Fibroblast of the conjunctiva (primary cell): ENCODE data around the gene USP4.
A peak's percentile ranks its signal among the peaks of the same experiment; 100 is the strongest.

Source experiments
- DNase-seq: peaks from one replicate; pipeline ENCODE4 v3.0.0-alpha.2; 2010; ENCODE audit warnings: low read depth

USP4 gene

DNA sequence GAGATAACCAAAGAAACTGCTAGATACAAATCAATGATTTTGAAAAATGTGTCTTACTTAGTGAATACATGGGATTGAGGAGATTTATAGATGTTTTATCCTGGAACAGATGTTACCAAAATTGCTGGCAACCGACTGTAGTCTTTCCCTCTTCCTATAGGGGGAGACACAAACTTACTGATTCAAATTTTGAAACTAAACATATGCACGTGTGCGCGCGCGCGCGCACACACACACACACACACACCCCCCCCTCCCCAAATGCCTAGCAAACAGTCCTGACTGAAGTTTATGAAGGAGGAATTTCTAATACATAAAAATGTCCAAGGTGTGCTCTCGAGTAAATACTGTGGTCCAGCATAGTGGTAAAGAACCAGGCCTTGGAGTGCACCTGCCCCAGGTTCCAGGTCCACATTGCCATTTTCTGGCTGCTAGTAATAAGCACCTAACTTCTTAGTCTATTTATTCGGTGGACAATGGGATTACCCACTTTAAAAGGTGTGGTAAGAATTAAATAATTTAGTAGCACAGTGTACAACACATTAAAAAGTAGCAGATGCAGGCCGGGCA is 44.3 kb downstream of the USP4 start:
- no peak for DNase-seq

GRCh38 chr3:49294343-49294742 is 45.5 kb downstream of the USP4 start:
- DNase-seq: no peak

- DNase-seq: no peak
Observed at GRCh38 chr3:49283997-49284396, 55.9 kb downstream of the USP4 start.

DNA sequence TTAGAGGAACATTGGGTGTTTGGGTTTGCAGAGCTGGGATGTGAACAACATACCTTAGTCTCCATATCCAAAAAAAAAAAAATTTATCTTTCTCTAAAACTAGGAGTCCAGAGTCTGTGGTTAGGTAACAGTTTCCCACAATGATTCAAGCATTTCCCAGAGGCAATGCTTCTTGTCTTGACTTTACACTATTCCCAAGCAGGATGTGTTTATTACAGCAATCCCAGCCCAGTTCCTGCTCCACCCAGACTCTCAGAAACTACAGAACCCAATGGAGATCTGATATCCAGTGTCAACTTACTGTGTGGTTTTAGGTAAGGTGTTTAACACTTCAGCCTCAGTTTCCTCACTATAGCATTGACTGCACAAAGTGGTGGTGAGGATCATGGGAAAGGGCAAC is 60.5 kb downstream of the USP4 start:
- no peak for DNase-seq

- no peak for DNase-seq
Observed at GRCh38 chr3:49278548-49278947, 61.3 kb downstream of the USP4 start.

DNA sequence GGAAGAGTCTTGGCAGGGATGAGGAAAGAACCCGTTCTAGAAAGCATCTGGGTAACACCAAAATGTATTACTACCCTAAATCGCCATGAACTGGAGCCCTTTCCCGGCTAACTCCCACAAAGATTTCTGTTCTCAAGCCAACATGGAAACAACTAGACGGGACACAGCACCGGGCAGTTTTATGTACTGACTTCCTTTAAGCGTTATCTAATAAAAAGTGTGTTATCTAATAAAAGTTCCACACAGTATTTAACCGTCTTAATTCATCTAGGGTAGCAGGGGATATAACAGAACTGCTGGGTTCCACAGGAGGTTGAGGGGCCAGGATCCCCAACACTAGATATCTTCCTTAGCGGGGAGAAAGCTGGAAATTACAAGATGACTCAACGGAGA is 62.5 kb downstream of the USP4 start:
- DNase-seq: no peak

DNA sequence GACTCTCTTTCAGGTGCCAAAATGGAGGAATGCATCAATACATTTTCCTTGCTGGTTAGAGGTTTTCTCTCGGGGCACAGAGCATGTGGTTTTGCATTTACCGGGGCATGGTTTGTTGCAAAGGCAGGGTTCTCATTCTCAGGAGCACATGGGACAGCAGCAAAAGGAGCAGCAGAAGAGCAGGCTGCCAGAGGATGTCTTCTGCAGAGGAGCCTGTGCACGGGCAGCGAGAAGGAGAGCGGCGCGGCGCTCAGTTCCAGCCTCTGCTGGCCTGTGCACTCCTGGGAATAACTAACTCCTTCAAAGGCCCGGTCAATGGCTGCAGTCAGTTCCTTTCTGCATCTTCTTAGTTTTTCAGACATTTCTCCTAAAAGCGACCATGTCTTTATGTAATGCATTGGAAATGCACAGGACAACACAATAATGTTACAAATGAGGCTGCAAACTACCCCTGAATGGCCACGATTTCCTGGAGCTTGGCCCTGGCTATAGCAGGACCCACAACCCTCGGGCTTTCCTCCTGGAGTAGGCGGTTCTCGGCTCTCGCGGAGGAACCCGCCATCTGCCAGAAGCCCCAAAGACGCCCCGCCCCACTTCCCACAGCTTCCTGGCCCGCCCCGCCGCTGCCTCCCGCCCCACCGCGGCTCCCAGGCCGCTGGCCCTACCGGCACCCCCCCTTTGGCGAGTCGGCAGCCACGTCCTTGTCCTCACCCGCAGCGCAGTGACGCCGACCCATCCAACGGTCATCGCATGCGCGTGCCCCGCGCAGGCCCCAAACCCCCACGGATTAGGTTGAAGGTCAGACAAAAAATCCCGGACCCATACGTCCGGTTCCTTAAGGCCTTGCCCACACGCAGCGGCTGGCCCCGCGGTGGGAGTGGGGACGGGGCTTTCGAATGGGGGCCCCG is 63.1 kb downstream of the USP4 start, which contains the start of gene C3orf62:
Gene C3orf62, minus strand, starts transcription at position 758 of the 908 bp plus-strand sequence. Its CDS starts 360 bp downstream, at position 398.
- peak; percentile 66 for DNase-seq

DNA sequence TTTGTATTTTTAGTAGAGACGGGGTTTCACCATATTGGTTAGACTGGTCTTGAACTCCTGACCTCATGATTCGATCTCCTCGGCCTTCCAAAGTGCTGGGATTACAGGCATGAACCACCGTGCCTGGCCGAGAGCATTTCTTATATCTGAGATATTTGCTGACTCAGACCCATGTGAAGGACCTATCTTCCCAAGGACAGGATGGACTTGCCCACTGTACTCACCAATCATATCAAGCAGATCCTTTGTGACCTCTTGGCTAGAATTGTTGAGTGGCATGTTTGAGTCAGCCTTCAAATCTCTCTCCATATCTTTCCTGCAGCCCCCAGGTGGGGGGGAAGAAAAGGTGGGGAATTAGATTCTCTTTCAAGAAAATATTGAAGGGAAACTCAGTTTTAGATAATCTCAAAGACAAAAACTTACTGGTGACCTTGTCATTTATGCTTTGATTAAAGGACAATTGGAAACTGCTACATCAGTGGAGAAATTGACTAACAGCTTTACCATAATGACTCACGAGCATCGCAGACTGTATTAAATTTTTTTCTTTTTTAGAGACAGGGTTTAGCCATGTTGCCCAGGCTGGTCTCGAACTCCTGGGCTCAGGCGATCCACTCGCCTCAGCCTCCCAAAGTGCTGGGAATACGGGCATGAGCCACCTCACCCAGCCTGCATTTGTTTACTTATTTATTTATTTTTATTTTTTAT is 65.9 kb downstream of the USP4 start:
- no peak for DNase-seq

DNA sequence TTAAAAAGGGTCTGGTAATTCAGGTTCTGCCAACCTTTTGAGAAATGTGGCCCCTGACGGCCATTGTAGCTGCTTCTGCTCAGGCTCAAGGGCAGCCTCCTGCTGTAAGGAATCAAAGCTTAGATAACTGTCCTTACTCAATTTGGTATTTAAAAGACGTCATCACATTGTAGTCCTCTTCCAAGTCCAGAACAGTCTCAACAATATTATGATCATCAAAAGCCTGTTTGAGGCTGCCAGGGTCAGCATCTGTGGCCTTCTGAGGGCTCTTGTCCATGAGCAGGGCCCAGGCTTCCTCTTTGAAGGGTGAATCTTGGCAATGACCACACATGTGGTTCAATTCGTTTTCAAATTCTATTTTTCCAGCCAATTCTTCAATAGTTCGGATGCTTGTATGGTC is 68.8 kb downstream of the USP4 start:
- no peak for DNase-seq

DNA sequence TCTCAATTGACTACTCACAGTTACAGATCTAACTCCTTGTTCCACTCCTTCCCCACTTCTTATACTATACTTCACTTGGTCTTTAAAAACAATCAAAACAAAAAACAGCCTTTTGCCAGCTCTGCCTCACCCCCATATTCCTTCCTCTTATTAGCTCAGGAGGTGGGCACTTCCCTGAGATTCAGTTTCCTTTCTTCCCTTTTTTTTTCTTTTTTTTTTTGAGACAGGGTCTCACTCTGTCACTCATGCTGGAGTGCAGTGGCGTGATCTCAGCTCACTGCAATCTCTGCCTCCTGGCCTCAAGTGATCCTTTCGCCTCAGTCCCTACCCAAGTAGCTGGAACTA is 69.7 kb downstream of the USP4 start:
- DNase-seq: no peak

GRCh38 chr3:49269443-49270155 is 70.3 kb downstream of the USP4 start:
- DNase-seq: no peak

DNA sequence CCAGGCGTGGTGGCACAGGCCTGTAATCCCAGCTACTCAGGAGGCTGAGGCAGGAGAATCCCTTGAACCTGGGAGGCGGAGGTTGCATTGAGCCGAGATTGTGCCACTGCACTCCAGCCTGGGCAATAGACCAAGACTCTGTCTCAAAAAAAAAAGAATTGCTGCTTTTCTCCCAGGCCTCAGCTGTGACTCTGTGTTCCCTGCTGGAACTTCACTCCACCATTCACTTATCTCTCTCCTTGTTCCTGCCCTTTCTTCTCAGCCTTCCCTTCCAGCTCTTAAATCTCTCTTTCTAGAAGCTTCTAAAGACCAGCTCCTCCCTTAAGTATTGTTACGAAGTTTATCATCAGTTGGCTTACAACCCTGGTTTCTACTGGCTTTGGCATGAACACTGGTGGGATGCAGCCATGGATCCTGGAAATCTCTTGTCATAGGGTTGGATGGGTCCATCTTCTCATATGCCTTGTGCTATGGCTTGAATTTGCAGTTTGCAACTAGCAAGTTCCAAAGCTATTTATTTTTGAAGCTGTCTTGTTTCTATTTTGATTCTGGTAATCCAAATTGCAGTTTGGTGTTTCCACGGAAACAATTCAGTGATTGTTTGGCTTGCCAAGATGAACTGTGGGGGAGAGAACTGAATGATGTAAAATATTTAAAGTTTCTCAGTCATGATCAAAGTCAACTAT is 73.3 kb downstream of the USP4 start:
- no peak for DNase-seq

- DNase-seq: no peak
Observed at GRCh38 chr3:49265661-49266386, 74.0 kb downstream of the USP4 start.

GRCh38 chr3:49263159-49263889 is 76.5 kb downstream of the USP4 start:
- DNase-seq: no peak

DNA sequence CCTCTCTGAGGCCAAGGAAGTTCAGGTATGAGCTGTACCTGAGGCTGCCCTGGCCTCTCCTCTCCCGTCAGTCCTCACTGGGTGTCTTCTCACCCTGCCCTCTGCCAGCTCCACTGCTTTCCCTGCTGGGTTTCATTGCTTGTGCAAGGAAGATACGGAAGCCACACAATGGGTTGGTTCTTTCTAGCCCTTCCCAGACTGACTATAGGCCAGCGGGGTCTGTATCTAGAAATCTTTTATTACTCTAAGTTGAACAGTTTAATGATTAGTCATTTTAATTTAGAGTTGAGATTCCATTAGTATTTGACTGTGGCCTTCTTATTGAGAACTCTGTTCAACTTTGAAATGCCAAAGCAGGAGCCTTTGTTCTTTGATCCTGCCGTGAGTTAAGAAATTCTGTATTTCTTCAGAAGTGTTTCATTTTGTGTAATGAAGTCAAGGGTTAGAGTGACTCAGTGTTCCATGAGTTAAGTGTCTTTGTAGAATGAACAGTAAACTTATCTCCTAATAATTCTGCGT is 79.0 kb downstream of the USP4 start:
- no peak for DNase-seq

- DNase-seq: no peak
Observed at GRCh38 chr3:49257187-49257586, 82.7 kb downstream of the USP4 start.

DNA sequence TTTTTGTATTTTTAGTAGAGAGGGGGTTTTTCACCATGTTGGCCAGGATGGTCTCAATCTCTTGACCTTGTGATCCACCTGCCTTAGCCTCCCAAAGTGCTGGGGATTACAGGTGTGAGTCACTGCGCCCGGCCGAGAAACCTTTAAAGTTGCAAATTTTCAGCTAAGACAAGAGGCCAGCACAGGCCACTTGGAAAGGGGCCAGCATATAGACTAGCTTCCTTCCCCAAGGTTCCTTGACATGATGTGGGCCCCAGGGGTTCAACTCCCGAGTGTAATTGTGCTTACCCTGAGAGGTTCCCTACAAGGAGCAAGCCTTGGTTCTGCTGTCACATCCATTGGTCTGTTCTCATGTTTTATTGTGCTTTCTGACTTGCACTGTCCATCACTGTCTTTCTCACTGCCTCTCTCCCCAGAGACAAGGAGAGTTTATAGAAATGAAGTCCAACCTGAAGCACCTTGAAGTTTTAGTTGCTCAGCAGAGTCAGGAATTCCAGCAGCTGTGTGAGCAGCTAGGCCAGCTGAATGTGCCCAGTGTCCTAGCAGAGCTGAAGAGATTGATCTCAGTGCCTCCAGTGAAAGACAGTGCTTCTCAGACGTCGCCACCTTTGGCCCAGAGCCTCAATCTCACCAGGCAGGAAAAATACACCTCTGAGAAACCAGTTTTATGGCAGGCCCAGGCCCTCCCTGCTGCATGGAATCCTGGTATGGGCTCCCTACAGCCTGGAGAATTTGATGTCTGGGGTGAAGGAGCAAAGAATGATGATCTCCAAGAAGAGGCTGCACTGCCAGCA is 83.9 kb downstream of the USP4 start:
- DNase-seq: no peak

DNA sequence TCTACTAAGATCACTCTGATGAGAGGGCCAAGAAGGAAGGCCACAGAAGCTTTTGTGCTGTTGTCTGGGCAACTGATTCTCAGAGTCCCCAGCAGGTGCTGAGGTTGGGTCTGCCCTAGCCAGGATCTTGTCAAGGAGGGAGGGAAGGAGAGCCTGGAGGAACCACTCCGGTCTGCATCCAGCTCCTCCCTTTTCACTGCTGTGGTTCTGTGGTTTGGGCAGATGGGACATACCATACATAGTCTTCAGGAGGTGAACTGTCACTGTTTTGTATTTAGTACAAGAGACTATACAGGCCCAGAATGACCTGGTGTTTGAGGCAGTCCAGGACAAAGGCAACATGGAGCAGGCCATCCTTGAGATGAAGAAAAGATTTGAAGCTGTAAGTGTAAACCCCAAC is 84.7 kb downstream of the USP4 start:
- no peak for DNase-seq

GRCh38 chr3:49253512-49253911 is 86.3 kb downstream of the USP4 start:
- DNase-seq: no peak
